Subcutaneous adipose tissue (tissue), 4 donors: ENCODE data around the gene CSTF3. TPM values are rescaled to one million over a fixed set of nuclear protein-coding genes. Genes with fewer than 3 reads are reported as not detected.

Experiments
- CTCF ChIP-seq: fragments of 450-650 bp; IDR thresholded peaks from one replicate; pipeline ENCODE4 v1.5.1; 2016; ENCODE audit warnings: low read depth, mild to moderate bottlenecking, control low read depth, antibody characterized with exemption, moderate library complexity
- total RNA-seq, 4 donors: library from RNA; depleted of rRNA; stranded (reverse); fragments of >200 nt; gene quantifications; one replicate each; pipeline ENCODE4 v1.1.0, GENCODE V29; 2016

Gene CSTF3
- 10 to 100 TPM; 10.5 to 20.7 (median 13.4) TPM for total RNA-seq

GRCh38 chr11:33161120-33162005 is at the start of gene CSTF3:
Gene CSTF3, minus strand, starts transcription at chr11:33161480. Its CDS starts 155 bp downstream, at chr11:33161325.
- no peak for TF ChIP-seq CTCF

GRCh38 chr11:33208150-33208549 is 46.9 kb upstream of the CSTF3 start:
- TF ChIP-seq CTCF, result no peak

- no peak for TF ChIP-seq CTCF
These were observed 46.2 kb upstream of the CSTF3 start for GRCh38 chr11:33207408-33207985.

- TF ChIP-seq CTCF, result no peak
These were observed 36.8 kb upstream of the CSTF3 start for GRCh38 chr11:33197915-33198727.

GRCh38 chr11:33195462-33196173 is 34.3 kb upstream of the CSTF3 start:
- no peak for TF ChIP-seq CTCF

- TF ChIP-seq CTCF, result no peak
These were observed 33.2 kb upstream of the CSTF3 start for GRCh38 chr11:33194455-33194854.
